Measurements from ENCODE around the gene CLDN25. TPM values are rescaled to one million over a fixed set of nuclear protein-coding genes. Genes with fewer than 3 reads are reported as not detected.

CLDN25 gene
- total and polyA plus RNA-seq, 2 donors (not counting 3 experiments of a cell fraction or from before 2014, with no cell fraction given) = not detected

- CTCF ChIA-PET = interaction anchor here (0.6 to 2.7 kb wide), 21 partner anchors 9 to 498 kb away, joined by 3 to 32 read pairs (median 4); partner anchors contain the start of genes CLDN25 and ZW10
- H4K20me1 ChIP-seq (replicated peaks; ENCODE audit: control insufficient read depth, extremely low read depth, insufficient read depth, low read length) = no peaks in the 10 kb centered on the region
- TF ChIP-seq JUN (IDR thresholded peaks at IDR 0.05; ENCODE audit: borderline replicate concordance, insufficient read depth, insufficient read length, low read depth) (no peak), POLR2A (IDR thresholded peaks at IDR 0.05; ENCODE audit: low read depth, low read length) (no peak), MYC (IDR thresholded peaks at IDR 0.05; ENCODE audit: low read depth, low read length) (no peak), MAX (IDR thresholded peaks at IDR 0.05; ENCODE audit: insufficient read depth, insufficient read length) (no peak), EZH2 (IDR thresholded peaks at IDR 0.05; ENCODE audit: borderline replicate concordance, low read depth, low read length, severe bottlenecking) (no peak), FOS (IDR thresholded peaks at IDR 0.05; ENCODE audit: borderline replicate concordance, insufficient read depth, low read length) (no peak), CTCF (IDR thresholded peaks at IDR 0.05; ENCODE audit: extremely low read depth in 1 of 2, insufficient read depth in 1 of 2, low read depth in 1 of 2, low read length in 2 of 2) (peak; percentile 45 to 62)
- intact Hi-C loops (cut with micrococcal nuclease) (loop anchor here (1.0 kb wide), 1 partner anchor 491 kb away; no protein-coding TSS in a partner anchor), dilution Hi-C loops (cut with MboI; ENCODE audit: extremely low pct_ligation_motif_present, low sequenced_read_pairs) (no loop called here)
- FAIRE-seq = no peak
- DNase-seq (ENCODE audit: low read depth, low spot score) = peak; percentile 49
- no peak overlapping the region for H3K27ac ChIP-seq (ENCODE audit: insufficient read depth, low read depth, low read length)
- peaks cover 2 to 5% of the 10 kb centered on the region in 2 experiments for H3K36me3 ChIP-seq (ENCODE audit: control insufficient read depth in 2 of 2, extremely low read depth in 1 of 2, insufficient read depth in 2 of 2, low read length in 2 of 2)
- no peaks in the 10 kb centered on the region for H3K27me3 ChIP-seq (ENCODE audit: control insufficient read depth in 2 of 2, insufficient read depth in 2 of 2, low read length in 2 of 2)
- no peak overlapping the region for H3K9ac ChIP-seq (replicated peaks; ENCODE audit: extremely low read depth, insufficient read depth, low read length)
- H3K9me1 ChIP-seq (replicated peaks; ENCODE audit: control insufficient read depth, extremely low read depth, insufficient read depth, low read length) = no peaks in the 10 kb centered on the region
- H3K4me1 ChIP-seq (ENCODE audit: control insufficient read depth, extremely low read depth, insufficient read depth, low read length) = no peaks in the 10 kb centered on the region
- no peak overlapping the region for H3K4me3 ChIP-seq (replicated peaks in 1 of 3; ENCODE audit: insufficient read depth in 1 of 3, low read depth in 1 of 3, low read length in 3 of 3)
- H3K9me3 ChIP-seq (replicated peaks; ENCODE audit: control insufficient read depth, insufficient read depth, low read length) = no peaks in the 10 kb centered on the region
- POLR2A ChIA-PET = no interaction called here
- H3K79me2 ChIP-seq (ENCODE audit: control insufficient read depth, insufficient read depth, low read length) = no peaks in the 10 kb centered on the region
- H3K4me2 ChIP-seq (ENCODE audit: insufficient read depth, low read length) = no peak overlapping the region
- no peak overlapping the region for H2AFZ ChIP-seq (ENCODE audit: low read depth, low read length)
- no TSS peak for BruUV-seq (replicated peaks)
These were observed 17.2 kb downstream of the CLDN25 start for GRCh38 chr11:113796663-113797259.

Data from endothelial cell of umbilical vein (primary cell).